HL-60 (cell line): ENCODE results near the gene PEX26.
"Not testable (repeated sequence)": the region's sequence is repeated elsewhere in the genome, so short reads cannot be mapped to it uniquely, and the experiment has no call there.

Experiments used
- DNase-seq, 2 experiments: peaks; one replicate each; pipeline ENCODE4 v3.0.0-alpha.2; 2010 to 2020; ENCODE audit warnings: low read depth in 1 of 2, low spot score in 1 of 2
- H3K27ac ChIP-seq: fragments of 250-450 bp; sonication (Bioruptor Pico); replicated peaks from 2 replicates; pipeline ENCODE4 v1.5.1; 2020; ENCODE audit warnings: mild to moderate bottlenecking, moderate library complexity
- H3K27me3 ChIP-seq: fragments of 250-450 bp; sonication (Bioruptor Pico); 2 replicates; pipeline ENCODE4 v1.5.1; 2021; ENCODE audit warnings: mild to moderate bottlenecking, moderate library complexity; ENCODE audit not compliant: insufficient read depth, poor library complexity, severe bottlenecking
- H3K4me3 ChIP-seq: replicated peaks from 2 replicates; pipeline ENCODE4 v1.5.1; 2011; ENCODE audit warnings: mild to moderate bottlenecking, control low read depth, low read length; ENCODE audit not compliant: insufficient read depth
- CTCF ChIP-seq: IDR thresholded peaks from one replicate; pipeline ENCODE4 v1.5.1; 2011; ENCODE audit warnings: low read length, control low read depth, inconsistent platforms; ENCODE audit not compliant: insufficient read depth
- GABPA ChIP-seq: IDR thresholded peaks from 2 replicates; pipeline ENCODE4 v1.6.1; 2012; ENCODE audit warnings: low read depth
- POLR2AphosphoS5 ChIP-seq: IDR thresholded peaks from 2 replicates; pipeline ENCODE4 v1.6.1; 2012; ENCODE audit warnings: low read depth
- REST ChIP-seq: IDR thresholded peaks from 2 replicates; pipeline ENCODE4 v1.6.1; 2012; ENCODE audit warnings: low read depth; ENCODE audit not compliant: insufficient replicate concordance
- SPI1 ChIP-seq: IDR thresholded peaks from 2 replicates; pipeline ENCODE4 v1.6.1; 2012; ENCODE audit warnings: low read depth, mild to moderate bottlenecking, borderline replicate concordance

Gene PEX26

GRCh38 chr22:18073467-18073866 lies 4.3 kb upstream of the PEX26 start:
- TF ChIP-seq REST: no peak
- no peak for TF ChIP-seq CTCF
- TF ChIP-seq GABPA: no peak
- no peak for TF ChIP-seq POLR2AphosphoS5
- no peak for TF ChIP-seq SPI1
- H3K27ac ChIP-seq: no peak overlapping the region
- DNase-seq: no peak
- no peak overlapping the region for H3K4me3 ChIP-seq
- H3K27me3 ChIP-seq: peaks cover 2% of the 10 kb centered on the region

GRCh38 chr22:18073927-18074326 lies 3.9 kb upstream of the PEX26 start:
- H3K27ac ChIP-seq, H3K4me3 ChIP-seq, DNase-seq, H3K27me3 ChIP-seq: not testable (repeated sequence)

GRCh38 chr22:18075101-18075719 lies 2.6 kb upstream of the PEX26 start:
- no peak for TF ChIP-seq SPI1
- no peak for TF ChIP-seq REST
- no peak for TF ChIP-seq CTCF
- TF ChIP-seq GABPA: no peak
- TF ChIP-seq POLR2AphosphoS5: no peak
- no peak overlapping the region for H3K4me3 ChIP-seq
- no peak for DNase-seq
- H3K27me3 ChIP-seq: no peaks in the 10 kb centered on the region
- no peak overlapping the region for H3K27ac ChIP-seq

- no peak for TF ChIP-seq GABPA
- TF ChIP-seq SPI1: no peak
- peak; percentile 57 for TF ChIP-seq CTCF
- Histone ChIP-seq H3K27me3 (no peaks in the 10 kb centered on the region), H3K27ac (no peak overlapping the region), H3K4me3 (no peak overlapping the region)
- DNase-seq: peak; percentile 63 to 68
These were observed 1.9 kb upstream of the PEX26 start for GRCh38 chr22:18075720-18076497.
